GM12872 (cell line): Measurements from ENCODE around the gene BPIFB6.

Experiments
- CTCF ChIP-seq: IDR thresholded peaks from 3 replicates; pipeline ENCODE4 v1.5.1; 2011; ENCODE audit warnings: low read depth, mild to moderate bottlenecking, low read length, moderate library complexity; ENCODE audit not compliant: insufficient read depth

Gene BPIFB6

DNA sequence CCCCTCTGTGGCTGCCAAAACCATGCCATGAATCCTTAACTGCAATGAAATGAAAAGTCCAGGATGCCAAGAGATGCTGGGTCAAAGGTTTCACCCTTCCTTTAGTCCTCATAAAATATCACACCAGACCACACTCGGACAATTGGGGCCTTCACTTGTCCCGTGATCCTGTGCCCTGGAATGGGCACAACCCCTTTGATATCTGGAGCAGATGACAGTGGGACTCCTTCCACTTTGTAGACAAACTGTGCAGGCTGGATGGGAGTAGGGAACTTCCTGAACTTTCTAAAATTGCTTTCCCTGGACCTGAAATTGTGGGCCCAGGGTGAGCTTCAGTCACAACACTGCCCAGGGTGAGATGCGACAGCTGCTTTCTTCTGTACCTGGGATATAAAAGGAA, 9.6 kb upstream of the BPIFB6 start:
- no peak for TF ChIP-seq CTCF

DNA sequence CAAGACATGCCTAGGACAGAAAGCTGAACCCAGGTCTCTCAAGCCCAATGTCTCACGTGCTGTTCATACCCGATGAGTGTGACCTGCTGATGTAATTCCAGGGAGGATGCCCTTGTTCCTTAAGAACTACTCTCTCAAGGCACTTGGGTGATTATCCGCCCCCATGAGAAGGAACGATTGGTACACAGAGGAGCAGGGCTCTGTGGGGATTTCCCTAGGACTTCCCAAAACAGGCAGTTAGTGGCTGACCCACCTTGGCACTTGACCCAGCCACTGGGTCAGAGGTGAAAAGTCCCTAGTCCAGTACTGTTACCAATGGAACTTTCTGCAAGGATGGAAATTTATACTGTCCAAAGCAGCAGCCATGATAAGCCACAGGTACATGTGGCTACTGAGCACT, 9.2 kb upstream of the BPIFB6 start:
- no peak for TF ChIP-seq CTCF

GRCh38 chr20:33022694-33023438, 8.6 kb upstream of the BPIFB6 start:
- no peak for TF ChIP-seq CTCF

DNA sequence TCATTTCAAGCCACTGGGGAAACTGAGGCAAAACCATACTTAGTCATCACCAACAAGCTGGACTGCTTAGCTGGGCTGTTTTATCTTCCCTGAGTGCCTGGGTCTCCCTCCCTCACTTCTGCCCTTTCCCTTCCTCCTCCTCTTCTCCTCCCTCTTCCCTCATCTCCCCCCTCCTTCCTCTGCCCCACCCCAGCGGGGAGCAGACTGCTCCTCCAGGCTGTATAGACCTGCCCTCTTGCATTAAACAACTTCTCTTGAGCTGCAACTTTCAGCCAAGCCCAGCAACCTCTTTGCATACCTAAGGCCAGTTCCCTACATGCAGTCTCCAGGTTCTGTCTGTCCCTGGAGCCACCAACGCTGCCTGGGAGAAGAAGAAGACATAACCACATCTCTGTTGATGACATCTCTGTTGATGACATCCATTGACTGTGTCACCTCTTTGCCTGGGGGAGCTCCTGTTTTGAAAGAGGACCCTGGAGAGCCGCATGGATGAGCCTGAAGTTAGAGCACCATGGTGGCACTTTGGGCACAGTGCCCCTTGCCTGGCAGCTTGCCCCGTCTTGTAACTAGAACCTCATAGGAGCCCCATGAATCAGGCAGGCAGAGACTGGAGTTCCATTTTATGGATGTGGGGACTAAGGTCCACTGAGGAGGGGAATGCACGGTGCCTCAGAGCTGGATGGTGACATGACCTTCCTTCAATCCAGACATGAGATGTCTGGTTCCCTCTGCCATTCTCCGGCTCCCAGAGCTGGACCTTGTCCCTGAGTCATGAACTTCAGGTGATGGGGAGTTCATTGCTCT, 7.8 kb upstream of the BPIFB6 start:
- no peak for TF ChIP-seq CTCF

DNA sequence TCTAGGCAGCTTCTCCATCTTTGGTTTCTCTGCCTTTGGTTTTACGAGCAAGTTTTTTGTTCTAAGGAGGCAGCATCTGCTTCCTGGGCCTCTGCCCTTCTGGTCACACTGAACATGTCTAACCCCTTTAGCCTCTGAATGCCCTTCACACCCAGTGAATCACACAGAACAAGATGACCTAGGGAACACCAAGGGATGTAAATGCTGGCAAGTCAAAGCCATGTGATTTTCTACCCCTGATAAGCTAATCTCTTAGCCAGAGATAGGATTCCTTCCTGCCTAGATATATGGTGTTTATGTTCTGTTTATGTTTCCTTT, 7.2 kb upstream of the BPIFB6 start:
- no peak for TF ChIP-seq CTCF

- no peak for TF ChIP-seq CTCF
Observed at GRCh38 chr20:33024609-33025317, 6.7 kb upstream of the BPIFB6 start.

- TF ChIP-seq CTCF = no peak
Observed at GRCh38 chr20:33025318-33025876, 6.1 kb upstream of the BPIFB6 start.
